ENCODE data around the gene TGFBI.

DNA sequence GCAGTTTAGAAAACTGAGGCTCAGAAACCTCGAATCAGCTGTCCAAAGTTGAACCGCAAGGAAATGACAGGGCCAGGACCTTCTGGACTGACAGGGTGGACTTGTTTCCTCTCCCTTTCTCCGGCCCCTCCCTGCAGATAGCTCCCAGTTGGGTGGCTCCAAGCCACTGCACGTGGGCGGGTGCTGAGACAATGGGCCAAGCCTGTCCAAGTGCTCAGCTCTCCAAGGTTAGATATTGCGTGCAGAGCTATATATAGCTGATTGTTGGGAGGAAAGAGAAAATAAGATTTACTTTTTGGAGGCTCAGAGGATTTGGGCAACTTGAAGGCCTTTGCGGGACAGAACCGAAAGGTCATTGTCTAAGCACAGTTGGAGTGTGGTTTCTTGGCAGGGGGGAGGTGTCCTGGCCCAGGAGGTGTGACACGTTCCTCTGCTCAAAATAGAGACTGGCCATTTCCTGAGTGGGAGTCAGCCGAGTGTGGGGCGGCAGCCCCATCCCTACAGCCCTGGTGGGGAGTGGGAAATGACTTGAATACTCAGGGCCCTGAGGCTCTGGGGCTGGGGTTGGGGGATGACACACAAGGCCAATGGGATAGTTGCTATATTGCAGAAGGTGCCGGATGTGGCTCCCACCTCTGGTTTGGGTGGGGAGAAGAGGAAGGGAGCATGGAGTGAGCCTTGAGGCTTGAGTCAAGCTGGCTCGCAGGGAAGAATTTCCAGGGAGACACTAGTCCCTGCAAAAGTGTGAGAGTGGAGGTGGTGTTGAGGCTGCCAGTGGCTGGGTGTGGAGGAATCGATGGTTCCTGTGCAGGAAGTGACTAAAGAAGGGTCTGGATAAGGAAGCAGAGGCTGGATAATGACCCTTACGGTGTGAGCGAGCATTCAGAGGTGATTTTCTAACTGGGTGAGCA is 59.4 kb downstream of the TGFBI start:
- TF ChIP-seq, protein P1, sequence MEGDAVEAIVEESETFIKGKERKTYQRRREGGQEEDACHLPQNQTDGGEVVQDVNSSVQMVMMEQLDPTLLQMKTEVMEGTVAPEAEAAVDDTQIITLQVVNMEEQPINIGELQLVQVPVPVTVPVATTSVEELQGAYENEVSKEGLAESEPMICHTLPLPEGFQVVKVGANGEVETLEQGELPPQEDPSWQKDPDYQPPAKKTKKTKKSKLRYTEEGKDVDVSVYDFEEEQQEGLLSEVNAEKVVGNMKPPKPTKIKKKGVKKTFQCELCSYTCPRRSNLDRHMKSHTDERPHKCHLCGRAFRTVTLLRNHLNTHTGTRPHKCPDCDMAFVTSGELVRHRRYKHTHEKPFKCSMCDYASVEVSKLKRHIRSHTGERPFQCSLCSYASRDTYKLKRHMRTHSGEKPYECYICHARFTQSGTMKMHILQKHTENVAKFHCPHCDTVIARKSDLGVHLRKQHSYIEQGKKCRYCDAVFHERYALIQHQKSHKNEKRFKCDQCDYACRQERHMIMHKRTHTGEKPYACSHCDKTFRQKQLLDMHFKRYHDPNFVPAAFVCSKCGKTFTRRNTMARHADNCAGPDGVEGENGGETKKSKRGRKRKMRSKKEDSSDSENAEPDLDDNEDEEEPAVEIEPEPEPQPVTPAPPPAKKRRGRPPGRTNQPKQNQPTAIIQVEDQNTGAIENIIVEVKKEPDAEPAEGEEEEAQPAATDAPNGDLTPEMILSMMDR (IDR thresholded peaks at IDR 0.05; ENCODE audit: low read depth, low read length): no peak
- no peak for TF ChIP-seq POLR2A (IDR thresholded peaks at IDR 0.05; ENCODE audit: extremely low read depth, insufficient read length)

Measured in NB4 (cell line).